Retinal pigment epithelial cell (primary cell): ENCODE results near the gene CACNA1C.

ENCODE experiments used
- DNase-seq: peaks from one replicate; pipeline ENCODE4 v3.0.0-alpha.2; 2010; ENCODE audit warnings: low read depth
- H3K4me3 ChIP-seq: 2 replicates; pipeline ENCODE4 v1.5.1; 2011; ENCODE audit warnings: mild to moderate bottlenecking, low read length, control low read depth, moderate library complexity
- CTCF ChIP-seq: conservative IDR thresholded peaks from 2 replicates; pipeline ENCODE4 v1.5.1; 2011; ENCODE audit warnings: low read depth, low read length, control low read depth, inconsistent platforms

Gene CACNA1C

GRCh38 chr12:2637371-2637770, 584.6 kb downstream of the CACNA1C start:
- no peak overlapping the region for H3K4me3 ChIP-seq
- no peak for DNase-seq
- no peak for TF ChIP-seq CTCF

- H3K4me3 ChIP-seq: no peak overlapping the region
- TF ChIP-seq CTCF: no peak
- DNase-seq: no peak
Observed at GRCh38 chr12:2638273-2639019, 585.7 kb downstream of the CACNA1C start.

- DNase-seq: no peak
- no peak for TF ChIP-seq CTCF
Observed at GRCh38 chr12:2639020-2639298, 586.2 kb downstream of the CACNA1C start.

GRCh38 chr12:2640281-2640680, 587.5 kb downstream of the CACNA1C start:
- DNase-seq: no peak
- H3K4me3 ChIP-seq: no peak overlapping the region
- TF ChIP-seq CTCF: no peak

More at GRCh38 chr12:2639020-2639298, 586.2 kb downstream of the CACNA1C start:
- H3K4me3 ChIP-seq: no peak overlapping the region

- DNase-seq: peak; percentile 71
- H3K4me3 ChIP-seq: no peak overlapping the region
- TF ChIP-seq CTCF: no peak
Observed at GRCh38 chr12:2640709-2641108, 587.9 kb downstream of the CACNA1C start.

GRCh38 chr12:2641207-2641606, 588.4 kb downstream of the CACNA1C start:
- peak; percentile 53 for TF ChIP-seq CTCF
- no peak overlapping the region for H3K4me3 ChIP-seq
- no peak for DNase-seq

GRCh38 chr12:2641761-2642160, 589.0 kb downstream of the CACNA1C start:
- DNase-seq: no peak
- H3K4me3 ChIP-seq: no peak overlapping the region
- TF ChIP-seq CTCF: no peak
